ENCODE data around the gene TMEM61.
A peak's percentile ranks its signal among the peaks of the same experiment; 100 is the strongest.

The TMEM61 gene

GRCh38 chr1:54950369-54951163 lies 29.9 kb upstream of the TMEM61 start:
- no peak overlapping the region for H3K4me3 ChIP-seq (ENCODE audit: low read depth, low read length)
- TF ChIP-seq, protein P1, sequence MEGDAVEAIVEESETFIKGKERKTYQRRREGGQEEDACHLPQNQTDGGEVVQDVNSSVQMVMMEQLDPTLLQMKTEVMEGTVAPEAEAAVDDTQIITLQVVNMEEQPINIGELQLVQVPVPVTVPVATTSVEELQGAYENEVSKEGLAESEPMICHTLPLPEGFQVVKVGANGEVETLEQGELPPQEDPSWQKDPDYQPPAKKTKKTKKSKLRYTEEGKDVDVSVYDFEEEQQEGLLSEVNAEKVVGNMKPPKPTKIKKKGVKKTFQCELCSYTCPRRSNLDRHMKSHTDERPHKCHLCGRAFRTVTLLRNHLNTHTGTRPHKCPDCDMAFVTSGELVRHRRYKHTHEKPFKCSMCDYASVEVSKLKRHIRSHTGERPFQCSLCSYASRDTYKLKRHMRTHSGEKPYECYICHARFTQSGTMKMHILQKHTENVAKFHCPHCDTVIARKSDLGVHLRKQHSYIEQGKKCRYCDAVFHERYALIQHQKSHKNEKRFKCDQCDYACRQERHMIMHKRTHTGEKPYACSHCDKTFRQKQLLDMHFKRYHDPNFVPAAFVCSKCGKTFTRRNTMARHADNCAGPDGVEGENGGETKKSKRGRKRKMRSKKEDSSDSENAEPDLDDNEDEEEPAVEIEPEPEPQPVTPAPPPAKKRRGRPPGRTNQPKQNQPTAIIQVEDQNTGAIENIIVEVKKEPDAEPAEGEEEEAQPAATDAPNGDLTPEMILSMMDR (IDR thresholded peaks at IDR 0.05; ENCODE audit: insufficient read depth, low read depth, low read length, missing control alignments) = peak; percentile 64
- DNase-seq (ENCODE audit: low read depth) = peak; percentile 62

DNA sequence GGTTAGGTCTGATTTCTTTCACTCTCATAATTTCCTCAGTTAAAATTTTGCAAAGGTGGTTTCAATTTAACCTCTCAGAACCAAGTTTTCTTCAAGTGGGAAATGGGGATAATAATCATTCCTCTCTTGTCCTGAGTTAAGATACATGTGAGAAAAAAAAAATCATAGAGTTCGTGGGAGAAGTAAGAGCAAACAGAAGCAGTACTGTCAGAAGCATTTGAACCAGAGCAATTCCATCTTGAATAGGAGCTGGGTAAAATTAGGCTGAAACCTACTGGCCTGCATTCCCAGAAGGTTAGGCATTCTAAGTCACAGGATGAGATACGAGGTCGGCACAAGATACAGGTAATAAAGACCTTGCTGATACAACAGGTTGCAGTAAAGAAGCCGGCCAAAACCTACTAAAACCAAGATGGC lies 28.6 kb upstream of the TMEM61 start:
- TF ChIP-seq, protein P1 (IDR thresholded peaks at IDR 0.05; ENCODE audit: insufficient read depth, low read depth, low read length, missing control alignments) = no peak
- no peak for DNase-seq (ENCODE audit: low read depth)
- no peak overlapping the region for H3K4me3 ChIP-seq (ENCODE audit: low read depth, low read length)

- TF ChIP-seq, protein P1 (IDR thresholded peaks at IDR 0.05; ENCODE audit: insufficient read depth, low read depth, low read length, missing control alignments) = no peak
- H3K4me3 ChIP-seq (ENCODE audit: low read depth, low read length) = no peak overlapping the region
- DNase-seq (ENCODE audit: low read depth) = no peak
Measured at GRCh38 chr1:54952950-54953718, 27.3 kb upstream of the TMEM61 start.

- no peak overlapping the region for H3K4me3 ChIP-seq (ENCODE audit: low read depth, low read length)
- DNase-seq (ENCODE audit: low read depth) = no peak
- TF ChIP-seq, protein P1 (IDR thresholded peaks at IDR 0.05; ENCODE audit: insufficient read depth, low read depth, low read length, missing control alignments) = no peak
Measured at GRCh38 chr1:54953846-54954245, 26.6 kb upstream of the TMEM61 start.

DNA sequence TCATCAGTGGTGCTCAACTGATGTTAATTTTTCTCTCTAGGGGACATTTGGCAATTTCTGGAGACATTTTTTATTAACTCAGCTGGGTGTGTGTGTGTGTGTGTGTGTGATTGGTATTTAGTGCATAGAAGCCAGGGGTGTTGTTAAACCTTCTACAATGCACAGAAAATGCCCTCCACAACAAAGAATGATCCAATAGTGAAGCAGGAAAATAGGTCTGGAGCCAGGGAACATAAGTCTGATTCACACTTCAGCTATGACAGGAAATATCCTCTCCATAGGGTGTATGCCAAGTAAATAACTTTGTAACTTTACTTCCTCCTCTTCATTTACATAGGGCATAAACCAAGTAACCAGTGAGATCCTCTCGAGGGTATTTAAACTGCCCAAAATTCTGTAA lies 25.1 kb upstream of the TMEM61 start:
- DNase-seq (ENCODE audit: low read depth) = no peak
- TF ChIP-seq, protein P1 (IDR thresholded peaks at IDR 0.05; ENCODE audit: insufficient read depth, low read depth, low read length, missing control alignments) = no peak
- no peak overlapping the region for H3K4me3 ChIP-seq (ENCODE audit: low read depth, low read length)

DNA sequence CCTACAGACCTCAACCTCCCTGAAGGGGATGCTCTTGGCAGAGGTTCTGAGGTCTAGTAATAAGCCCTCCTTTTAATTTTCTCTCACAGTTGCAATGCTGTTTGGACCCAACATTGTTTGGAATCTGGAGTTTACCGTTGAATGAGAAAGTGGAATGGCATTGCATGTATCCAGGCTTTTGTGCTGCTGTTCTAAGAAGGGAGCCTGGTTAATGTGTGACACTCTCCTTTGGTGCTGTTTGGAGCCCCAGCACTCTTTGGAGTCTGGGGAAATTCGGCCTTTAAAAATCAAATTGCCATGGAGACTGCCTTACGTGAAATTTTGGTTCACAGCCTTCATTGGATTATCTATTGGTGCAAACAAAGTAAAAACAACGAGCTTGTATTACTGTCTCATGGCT lies 23.7 kb upstream of the TMEM61 start:
- DNase-seq (ENCODE audit: low read depth) = no peak
- H3K4me3 ChIP-seq (ENCODE audit: low read depth, low read length) = no peak overlapping the region
- TF ChIP-seq, protein P1 (IDR thresholded peaks at IDR 0.05; ENCODE audit: insufficient read depth, low read depth, low read length, missing control alignments) = no peak

Data from GM12865 (cell line).